ENCODE measurements around the gene PCSK2.

PCSK2 gene

GRCh38 chr20:17343091-17343490 lies 116.3 kb downstream of the PCSK2 start:
- no peak for DNase-seq

DNA sequence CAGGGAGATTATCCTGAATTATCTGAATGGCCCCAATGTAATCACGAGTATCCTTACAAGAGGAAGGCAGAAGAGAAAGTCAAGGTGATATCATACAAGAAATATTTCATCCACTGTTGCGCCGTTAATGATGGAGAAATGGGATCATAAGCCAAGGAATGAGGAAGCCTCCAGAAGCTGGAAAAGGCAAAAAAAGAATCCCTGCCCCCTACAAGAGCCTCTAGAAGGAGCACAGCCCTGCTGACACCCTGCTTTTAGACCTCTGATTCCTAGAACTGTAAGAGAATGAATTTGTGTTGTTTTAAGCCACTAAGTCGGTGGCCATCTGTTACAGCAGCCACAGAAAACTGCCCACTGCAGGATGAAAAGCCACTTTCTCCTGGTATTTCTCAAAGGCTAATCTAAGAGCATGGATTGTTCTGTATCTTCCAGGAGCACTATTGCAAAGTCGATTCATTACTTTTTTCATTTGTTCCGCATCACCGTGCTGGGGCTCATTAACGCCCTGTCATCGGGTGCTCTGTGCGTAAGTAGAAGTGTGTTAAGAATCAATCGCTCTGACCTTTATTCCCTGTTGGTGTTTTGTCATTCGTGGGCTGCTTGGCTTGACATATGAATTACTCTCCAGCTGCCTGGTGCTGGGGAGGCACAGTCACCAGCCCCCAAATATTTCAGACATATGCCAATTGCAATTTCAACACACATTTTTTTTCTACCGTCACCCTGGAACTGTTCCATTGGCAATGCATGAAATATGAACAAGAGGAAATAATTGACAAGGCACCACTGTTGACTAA lies 117.0 kb downstream of the PCSK2 start:
- DNase-seq = no peak

DNA sequence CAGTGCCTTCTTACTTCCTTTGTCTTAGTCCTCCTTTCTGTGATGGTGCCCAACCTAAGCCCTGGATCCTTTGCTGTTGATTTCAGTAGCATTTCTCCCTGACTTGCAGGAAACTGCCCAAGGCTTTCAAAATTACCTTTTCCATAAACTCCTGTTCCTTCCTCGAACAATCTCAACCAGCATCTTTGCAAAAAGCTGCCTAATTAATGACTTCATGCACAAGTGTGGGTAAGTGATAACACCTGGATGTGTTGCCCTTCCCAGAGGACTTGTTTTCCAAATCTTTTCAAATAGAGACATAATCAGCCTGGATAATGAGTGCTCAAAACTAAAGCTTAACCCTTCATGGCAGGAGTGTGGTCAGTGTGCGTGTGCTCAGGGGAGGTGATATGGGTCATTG lies 118.0 kb downstream of the PCSK2 start:
- DNase-seq = no peak

DNA sequence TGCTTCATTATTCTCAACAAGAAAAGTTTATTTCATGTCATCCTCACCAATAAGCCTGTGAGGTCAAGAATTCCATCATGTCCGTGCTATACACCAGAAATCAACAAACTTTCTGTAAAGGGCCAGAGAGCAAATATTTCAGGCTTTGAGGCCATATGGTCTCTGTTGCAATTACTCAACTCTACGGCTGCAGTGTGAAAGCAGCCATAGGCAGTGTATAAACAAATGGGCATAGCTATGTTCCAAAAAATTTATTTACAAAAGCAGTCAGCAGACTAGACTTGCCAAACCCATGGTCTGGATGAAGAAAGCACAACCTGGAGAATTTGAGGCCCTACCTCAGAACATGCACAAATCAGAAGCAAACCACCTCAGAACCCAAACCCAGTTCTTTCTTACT lies 118.5 kb downstream of the PCSK2 start:
- no peak for DNase-seq

GRCh38 chr20:17350321-17350720 lies 123.5 kb downstream of the PCSK2 start:
- no peak for DNase-seq

DNA sequence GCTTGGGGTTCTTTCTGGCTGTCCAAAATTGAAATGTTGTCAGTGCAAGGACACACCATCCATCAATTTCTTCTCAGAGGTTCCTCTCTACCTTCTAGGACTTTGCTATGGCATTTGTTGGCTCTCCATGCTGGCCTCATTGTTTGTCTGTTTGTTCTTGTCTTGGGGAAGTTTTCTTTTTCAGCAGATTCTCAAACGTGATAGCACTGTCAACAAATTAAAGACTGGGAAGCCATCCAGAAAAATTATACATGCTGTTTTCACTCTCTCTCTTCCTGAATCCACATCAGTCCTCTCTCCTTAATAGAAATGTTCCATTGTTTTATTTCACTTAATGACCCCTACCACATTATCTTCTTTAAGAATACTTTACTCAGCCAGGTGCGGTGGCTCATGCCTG lies 130.4 kb downstream of the PCSK2 start:
- no peak for DNase-seq

GRCh38 chr20:17358854-17359253 lies 132.0 kb downstream of the PCSK2 start:
- DNase-seq = no peak

- DNase-seq = no peak
These were observed 137.8 kb downstream of the PCSK2 start for GRCh38 chr20:17364681-17365080.

DNA sequence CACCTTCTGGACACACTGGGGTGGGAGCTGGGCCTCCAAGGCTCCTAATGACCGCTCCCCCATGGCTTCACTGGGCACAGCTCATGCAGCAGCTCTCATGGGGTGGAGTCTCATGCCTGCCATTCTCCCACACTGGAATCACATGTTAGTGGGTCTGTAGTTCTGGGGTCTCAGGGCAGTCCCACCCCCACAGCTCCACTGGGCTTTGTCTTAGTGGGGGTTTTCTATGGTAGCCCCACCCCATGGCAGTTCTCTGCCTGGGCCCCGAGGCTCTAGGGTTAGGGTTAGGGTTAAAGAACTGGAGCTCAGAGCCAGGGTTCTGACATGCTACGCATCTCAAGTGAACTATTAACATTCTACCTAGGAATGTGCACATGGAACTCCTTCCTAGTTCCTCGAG lies 139.0 kb downstream of the PCSK2 start:
- DNase-seq = no peak

DNA sequence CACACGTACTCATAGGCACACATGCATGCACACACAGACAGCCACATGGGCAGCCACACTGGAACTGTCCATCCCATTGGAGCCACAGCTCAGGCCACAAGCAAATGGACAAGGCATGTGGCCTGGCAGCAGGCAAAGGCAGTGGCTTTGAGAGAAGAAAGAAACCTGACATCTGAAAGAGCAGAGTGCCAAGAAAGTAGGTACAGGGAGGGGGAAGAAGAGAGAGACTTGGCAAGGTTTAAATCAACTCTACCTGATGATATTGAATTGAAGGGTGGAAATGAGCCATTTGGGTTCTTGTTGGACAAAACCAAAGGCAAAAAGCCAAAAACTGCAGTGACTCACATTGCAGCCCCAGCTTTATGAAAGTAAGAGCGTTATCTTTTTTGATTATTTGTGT lies 142.7 kb downstream of the PCSK2 start:
- no peak for DNase-seq

GRCh38 chr20:17372806-17373440 lies 146.1 kb downstream of the PCSK2 start:
- DNase-seq = no peak

DNA sequence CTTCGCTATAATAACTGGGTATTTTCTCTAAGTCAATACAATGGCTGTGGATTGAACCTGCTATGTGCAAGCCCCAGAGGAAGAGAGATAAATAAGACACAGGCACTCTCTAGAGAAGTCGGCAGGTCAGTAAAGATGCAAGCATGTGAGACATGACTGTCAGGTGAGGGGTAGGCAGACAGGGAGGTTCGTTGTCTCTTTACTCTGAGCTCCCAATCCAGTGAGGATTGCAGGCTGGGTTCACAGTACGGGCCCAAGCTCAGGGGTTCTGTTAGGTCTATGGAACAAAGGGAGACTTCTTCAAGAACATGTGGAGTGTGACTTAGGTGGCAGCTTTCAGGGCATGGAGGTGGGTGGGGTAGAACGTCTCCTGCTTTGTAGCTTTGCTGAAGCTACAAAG lies 147.2 kb downstream of the PCSK2 start:
- DNase-seq = no peak

DNA sequence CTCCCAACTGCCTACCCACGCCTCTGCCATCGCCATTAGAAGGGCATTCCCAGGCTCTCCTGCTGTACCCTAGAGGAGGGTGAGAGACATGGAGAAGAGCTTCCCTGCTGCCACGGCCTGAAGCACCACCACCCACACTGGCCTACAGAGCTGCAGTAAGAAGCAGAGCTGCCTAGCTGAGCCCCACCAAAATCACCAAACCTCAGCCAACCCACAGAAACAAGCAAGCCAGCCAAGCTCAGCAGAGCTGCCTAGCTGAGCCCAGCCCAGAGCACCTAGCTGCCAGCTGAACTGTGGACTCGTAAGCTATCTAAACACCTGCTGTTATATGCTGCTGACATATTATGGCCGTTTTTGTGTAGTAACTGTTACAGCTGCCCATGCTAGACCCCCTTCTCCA lies 149.2 kb downstream of the PCSK2 start:
- no peak for DNase-seq

DNA sequence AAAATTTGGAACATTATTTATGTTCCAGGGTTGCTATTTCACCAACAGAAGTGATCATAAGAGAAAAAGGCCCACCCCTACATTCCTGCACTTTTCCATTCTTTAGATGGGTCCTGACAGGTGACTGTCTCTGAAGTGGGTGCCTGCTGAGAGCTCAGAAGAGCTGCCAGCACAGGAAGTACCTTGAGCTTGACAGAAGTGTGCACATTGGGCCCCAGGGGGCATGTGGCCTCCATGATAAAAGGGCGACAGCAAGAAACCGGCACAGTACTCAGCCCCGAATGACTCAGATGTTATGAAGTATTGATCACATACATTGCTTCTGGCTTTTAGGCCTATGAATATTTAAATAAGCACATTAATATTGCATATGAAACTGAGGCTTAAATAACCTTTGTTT lies 150.4 kb downstream of the PCSK2 start:
- no peak for DNase-seq

GRCh38 chr20:17379651-17380050 lies 152.8 kb downstream of the PCSK2 start:
- DNase-seq = no peak

- DNase-seq = no peak
These were observed 154.0 kb downstream of the PCSK2 start for GRCh38 chr20:17380801-17381200.

- no peak for DNase-seq
These were observed 154.9 kb downstream of the PCSK2 start for GRCh38 chr20:17381724-17382123.

DNA sequence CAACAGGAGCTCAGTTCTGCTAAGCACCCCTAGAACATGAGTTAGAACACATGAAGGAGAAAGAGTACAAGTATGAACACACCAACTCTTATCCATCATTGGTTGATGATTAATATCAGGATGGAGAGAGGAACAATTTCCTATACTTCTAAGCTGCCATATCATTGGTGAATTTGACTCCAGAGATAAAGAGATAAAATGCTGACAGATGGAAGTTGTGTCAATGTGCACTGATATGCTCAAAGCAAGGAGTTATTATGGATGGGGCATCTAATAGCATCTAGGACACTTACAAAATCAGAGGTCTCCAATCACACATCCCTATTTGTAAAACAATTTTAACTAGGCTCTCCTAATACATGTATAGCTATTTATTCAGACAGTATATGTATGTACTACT lies 159.0 kb downstream of the PCSK2 start:
- DNase-seq = no peak

DNA sequence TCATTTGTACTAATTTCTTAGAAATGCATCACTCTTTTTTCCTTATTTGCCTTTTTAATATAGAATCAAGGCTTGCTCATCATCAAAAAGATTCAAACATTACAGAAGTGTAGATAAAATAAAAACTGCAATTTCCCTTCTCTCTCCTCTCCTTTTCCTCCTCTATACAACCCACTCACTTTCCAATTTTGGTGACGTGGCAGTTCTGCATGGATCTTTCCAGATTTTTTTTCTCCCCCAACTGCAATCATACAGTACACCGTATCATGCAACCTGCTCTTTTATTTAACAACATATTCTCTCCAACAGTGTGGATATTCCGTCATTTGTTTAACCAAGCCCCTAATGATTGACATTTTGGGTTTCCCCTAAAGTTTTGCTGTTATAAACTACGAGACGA lies 163.8 kb downstream of the PCSK2 start:
- no peak for DNase-seq

GRCh38 chr20:17391127-17391771 lies 164.4 kb downstream of the PCSK2 start:
- no peak for DNase-seq

GRCh38 chr20:17394411-17394810 lies 167.6 kb downstream of the PCSK2 start:
- DNase-seq = no peak

- no peak for DNase-seq
These were observed 168.9 kb downstream of the PCSK2 start for GRCh38 chr20:17395729-17396128.

GRCh38 chr20:17399303-17399985 lies 172.6 kb downstream of the PCSK2 start:
- no peak for DNase-seq

DNA sequence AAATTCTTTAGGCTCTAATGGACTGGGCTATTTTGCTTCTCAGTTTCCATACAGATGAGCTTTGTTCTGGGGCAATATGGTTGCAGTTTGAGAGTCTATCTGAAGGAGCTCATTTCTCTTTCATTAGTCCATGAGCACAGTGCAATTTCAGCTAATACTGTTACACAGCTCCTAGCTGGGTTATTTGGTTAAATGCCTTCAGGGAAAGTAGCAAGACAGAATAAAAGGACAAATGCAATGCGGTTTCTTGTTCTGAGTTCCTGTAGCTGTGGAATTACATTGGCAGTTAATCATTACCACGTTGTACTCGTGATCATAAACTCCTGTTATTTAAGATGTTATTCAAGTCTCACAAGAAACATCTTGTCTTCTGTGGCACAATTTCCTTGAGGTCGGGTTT lies 176.6 kb downstream of the PCSK2 start:
- DNase-seq = no peak

Data from HCEC 1CT (cell line).